Activated T-helper 1 cell treated with anti-CD3 and anti-CD28 coated beads, Interleukin-2, amount 50 U/mL, for 16 hours (primary cell): ENCODE data around the gene TBCD.

Experiments used
- DNase-seq, 2 donors: peaks; one replicate each; pipeline ENCODE4 v3.0.0-alpha.2; 2020; ENCODE audit warnings: low read depth in 1 of 2, low spot score in 1 of 2

The TBCD gene

DNA sequence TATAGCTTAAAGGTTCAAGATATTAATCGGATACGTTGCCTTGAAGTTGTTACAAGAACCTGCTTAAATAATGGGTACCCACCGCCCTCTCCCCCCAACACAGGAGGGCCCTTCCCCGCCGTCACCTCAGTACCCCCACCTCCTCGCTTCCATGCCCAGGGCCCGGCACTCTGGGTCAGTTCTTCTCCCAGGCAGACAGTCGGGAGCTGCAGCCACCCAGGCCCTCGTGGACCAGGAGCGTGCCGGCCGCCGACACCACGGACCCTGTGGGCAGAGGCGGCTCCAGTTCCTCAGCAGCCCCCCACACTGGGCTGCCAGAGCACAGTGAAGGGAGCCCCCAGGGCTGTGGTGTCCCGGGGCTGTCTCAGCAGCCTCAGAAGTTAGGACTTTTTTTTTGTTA, 168.8 kb downstream of the TBCD start:
- DNase-seq = no peak

DNA sequence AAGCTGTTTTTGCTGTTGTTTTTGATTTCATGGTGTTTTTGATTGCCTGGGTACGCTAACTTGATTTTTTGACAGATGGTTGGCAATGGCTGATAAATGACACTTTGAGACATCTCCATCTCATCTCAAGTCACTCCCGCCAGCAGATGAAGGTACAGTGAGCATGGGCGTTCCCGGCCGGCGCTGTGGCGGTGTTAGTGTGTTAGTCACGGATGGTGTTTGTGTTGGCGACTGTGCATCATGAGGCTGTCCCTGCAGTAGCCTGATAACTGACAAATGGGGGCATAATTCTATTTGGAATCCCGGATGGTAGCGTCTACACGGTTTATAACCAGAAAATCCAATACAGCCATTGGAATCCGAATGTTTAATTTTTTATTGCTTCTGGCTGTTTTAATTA, 169.6 kb downstream of the TBCD start:
- no peak for DNase-seq

DNA sequence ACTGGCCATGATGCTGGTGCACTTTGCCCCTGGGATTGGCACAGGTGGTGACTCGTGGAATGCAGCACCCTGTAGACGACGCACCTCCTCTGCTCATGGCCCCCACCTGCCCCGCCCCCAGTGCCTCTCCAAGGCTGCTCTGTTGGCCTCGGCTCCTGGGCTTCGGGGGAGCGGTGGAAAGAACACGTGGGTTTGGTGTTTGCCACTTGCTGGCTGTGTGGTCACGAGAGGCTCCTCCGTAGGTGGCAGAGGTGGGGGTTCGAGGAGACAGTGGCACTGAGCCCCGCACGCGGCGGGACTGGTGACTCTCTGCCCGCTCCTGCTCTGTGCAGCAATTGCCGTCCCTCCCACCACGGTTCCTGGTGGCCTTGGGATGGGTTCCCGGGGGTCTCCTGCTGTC, 170.8 kb downstream of the TBCD start:
- DNase-seq = no peak

DNA sequence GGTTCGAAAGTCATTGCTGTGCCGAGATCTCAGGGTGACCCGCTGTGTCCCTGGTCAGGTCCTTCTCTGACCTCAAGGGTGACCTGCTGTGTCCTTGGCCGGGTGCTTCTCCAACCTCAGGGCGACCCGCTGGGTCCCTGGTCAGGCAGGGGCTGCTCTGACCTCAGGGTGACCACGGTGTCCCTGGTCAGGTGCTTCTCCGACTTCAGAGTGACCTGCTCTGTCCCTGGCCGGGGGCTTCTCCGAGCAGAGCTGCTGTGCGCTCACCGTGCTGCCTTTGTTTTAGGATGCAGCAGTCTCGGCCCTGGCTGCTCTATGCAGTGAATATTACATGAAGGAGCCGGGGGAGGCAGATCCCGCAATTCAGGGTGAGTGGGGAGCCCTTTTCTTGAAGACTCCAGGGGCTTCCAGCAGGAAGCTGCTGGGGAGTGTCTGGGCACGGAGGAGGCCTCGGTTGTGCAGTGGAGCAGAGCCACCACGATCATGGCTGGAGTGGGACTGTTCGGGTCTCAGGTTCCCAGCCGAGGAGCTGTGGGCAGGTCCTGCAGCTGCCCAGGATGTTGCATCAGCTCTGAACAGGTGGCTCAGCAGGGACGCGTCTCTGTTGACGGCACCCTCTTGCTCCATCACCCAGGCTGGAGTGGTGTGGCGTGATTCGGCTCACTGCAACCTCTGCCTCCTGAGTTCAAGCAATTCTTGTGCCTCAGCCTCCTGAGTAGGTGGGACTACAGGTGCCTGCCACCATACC, 171.7 kb downstream of the TBCD start:
- DNase-seq = no peak

DNA sequence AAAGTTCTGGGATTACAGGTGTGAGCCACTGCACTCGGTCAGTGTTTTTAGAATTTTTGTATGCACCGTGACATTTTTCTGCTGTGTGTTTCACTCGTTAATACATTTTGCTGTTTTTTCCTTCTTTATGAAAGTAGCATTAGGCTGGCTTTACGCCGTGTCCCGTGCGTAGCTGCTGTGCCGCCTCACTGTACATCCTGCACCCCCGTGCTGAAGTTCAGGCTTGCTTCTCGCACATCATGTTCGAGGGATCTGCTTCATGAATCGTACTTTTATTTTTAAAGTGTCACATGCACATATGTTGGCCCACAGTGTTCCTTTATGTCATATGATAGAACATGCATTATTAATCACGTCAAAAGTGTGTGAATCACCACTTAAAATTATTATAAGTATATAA, 172.3 kb downstream of the TBCD start:
- no peak for DNase-seq

DNA sequence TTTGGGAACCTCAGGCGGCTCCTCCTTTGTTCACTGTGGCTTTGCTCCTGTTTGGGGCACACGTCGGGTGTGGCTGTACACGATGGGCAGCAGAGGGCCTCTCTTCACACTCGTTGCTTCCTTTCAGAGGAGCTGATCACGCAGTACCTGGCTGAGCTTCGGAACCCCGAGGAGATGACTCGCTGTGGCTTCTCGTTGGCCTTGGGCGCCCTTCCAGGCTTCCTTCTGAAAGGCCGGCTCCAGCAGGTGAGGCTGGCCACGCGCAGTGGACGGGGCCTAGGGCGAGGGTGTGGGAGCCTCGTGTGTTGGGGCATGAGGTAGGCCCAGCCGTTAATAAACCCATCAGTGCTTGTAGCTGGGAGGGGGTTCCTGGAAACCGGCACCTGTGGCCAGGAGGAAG, 172.9 kb downstream of the TBCD start:
- no peak for DNase-seq

DNA sequence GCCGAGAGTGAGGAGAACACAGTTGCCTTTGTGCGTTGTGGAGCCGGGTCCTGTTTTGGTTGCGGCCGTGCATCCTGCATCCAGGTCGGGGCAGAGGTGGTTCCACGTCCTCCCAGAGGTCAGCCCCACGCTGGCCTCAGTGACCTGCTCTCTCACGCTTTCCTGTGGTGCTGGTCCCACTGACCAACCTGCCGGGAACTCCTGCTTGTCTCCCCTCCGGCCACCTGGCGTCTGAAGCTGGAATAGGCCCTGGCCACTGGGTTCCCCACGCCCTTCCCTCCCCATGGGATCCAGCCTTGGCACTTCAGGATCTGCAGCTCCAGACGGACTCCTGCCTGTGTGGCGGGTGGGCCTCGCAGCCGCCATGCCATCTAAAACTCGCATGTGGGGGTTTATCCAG, 173.5 kb downstream of the TBCD start:
- no peak for DNase-seq

DNA sequence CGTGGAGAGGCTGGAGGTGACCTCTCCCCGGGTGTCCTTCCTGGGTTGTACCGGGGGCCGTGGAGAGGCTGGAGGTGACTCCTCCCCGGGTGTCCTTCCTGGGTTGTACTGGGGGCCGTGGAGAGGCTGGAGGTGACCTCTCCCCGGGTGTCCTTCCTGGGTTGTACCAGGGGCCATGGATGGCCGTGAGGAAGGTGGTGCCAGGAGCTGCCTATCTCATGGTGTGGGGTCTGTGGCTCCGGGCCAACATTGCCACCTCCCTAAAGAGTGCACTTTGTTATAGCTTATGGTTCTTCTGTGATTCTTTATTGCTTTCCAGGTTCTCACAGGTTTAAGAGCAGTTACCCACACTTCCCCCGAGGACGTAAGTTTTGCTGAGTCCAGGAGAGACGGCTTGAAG, 174.2 kb downstream of the TBCD start:
- no peak for DNase-seq

DNA sequence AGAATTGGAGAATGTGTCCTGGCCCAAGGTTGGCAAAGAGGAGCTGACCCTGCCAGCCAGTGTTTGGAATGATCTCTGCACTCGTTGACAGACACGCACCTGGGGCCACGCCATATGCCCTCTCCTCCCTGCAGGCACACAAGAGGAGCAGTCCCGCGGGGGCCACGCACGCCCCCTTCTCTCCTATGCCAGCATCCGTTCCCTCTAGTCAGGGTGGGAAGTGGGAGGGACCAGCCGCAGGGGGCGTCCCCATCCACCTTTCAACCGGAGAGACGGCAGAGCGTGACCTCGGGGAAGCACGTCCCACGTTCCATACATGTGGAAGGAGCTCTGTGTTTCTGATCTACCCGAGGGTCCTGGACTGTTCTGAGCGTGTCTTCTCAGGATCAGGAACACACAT, 174.9 kb downstream of the TBCD start:
- no peak for DNase-seq

DNA sequence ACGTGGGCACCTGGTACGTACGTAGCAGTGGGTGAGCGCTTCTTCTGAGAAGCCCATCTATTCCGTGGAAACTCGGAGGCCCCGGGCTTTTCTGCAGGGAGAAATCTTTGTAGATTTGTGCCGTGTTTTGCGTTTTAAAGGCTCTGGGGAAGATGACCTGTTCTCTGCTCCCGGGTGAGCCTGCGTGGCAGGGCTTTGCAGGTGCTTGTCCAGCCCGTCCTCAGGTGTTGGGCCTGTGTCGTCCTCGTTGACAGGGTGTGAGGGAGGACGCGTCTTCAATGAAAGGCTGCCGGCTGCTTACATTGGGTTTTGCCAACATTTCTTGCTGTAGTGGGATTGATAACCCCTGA, 175.4 kb downstream of the TBCD start:
- no peak for DNase-seq

DNA sequence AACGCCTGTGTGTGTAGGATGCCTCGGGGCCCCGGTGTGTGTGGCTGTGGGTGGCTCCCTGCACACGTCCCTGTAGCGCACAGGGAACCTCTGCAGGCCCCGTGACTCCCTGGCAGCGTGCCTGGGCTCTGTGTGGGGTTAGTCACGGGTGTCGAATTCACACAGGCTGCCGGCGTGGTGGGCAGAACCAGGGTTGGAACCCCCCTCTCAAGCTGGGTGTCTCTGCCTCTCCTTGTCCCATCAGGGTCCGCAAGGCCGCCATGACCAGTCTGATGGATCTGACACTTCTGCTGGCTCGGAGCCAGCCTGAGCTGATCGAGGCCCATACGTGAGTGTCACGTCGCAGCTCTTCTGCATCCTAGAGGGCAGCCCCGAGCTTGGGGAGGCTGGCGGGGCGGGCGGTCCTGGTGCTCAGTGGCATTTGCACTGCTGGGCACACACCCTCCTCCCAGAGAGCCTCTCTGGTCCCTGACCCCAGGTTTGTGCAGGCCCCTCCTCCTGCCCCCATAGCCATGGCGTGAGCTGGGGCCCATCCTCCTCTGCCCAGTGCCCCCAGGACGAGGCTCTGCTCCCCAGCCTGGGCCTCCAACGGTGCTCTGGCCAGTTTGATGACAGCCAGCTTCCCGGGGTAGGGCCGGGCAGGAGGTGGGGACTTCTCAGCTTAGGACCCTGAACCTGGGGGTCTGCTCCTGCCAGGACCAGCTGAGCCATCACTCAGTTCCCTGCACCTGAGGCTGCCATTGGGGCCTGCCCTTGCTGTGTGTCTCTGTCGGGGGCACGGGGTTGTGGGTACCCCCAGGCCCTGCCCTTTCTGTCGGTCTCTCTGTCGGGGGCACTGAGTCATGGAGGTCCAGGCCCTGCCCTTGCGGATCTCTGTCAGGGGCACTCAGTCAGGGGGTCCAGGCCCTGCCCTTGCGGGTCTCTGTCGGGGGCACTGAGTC, 176.1 kb downstream of the TBCD start:
- DNase-seq = no peak

DNA sequence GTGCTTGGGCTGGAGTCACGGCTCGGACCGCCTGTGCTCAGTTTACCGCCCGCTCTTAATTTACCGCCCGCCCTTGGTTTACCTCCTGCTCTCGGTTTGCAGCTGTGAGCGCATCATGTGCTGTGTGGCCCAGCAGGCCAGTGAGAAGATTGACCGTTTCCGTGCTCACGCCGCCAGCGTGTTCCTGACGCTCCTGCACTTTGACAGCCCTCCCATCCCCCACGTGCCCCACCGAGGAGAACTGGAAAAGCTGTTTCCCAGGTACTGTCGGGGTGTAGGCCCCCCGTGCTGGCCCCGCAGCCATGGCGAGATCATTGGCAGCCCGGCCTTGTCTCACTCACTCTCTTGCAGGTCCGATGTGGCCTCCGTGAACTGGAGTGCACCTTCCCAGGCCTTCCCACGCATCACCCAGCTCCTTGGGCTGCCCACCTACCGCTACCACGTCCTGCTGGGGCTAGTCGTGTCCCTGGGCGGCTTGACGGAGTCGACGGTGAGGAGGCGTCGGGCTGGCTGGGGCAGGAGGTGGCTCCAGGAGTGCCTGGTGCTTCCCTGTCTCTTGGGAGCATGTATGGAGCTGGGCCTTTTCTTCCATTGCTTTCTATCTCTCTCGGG, 177.3 kb downstream of the TBCD start:
- no peak for DNase-seq

DNA sequence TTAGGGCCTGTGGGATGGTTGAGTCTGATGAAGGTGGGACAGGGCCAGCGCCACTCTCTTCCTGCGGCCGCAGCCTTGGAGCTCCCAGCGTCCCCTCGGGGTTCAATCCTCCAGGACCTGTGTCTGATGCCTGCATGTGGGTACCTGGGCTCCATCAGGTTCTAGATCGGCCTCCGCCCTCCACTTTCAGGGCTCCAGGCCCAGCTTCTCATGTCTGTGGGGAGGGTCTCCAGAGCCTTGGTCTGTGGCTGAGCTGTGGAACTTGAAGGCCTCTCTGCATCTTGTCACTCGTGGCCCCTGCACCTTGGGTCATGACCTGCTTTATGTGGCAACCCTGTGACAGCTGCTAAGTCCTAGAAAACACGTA, 177.8 kb downstream of the TBCD start:
- no peak for DNase-seq

DNA sequence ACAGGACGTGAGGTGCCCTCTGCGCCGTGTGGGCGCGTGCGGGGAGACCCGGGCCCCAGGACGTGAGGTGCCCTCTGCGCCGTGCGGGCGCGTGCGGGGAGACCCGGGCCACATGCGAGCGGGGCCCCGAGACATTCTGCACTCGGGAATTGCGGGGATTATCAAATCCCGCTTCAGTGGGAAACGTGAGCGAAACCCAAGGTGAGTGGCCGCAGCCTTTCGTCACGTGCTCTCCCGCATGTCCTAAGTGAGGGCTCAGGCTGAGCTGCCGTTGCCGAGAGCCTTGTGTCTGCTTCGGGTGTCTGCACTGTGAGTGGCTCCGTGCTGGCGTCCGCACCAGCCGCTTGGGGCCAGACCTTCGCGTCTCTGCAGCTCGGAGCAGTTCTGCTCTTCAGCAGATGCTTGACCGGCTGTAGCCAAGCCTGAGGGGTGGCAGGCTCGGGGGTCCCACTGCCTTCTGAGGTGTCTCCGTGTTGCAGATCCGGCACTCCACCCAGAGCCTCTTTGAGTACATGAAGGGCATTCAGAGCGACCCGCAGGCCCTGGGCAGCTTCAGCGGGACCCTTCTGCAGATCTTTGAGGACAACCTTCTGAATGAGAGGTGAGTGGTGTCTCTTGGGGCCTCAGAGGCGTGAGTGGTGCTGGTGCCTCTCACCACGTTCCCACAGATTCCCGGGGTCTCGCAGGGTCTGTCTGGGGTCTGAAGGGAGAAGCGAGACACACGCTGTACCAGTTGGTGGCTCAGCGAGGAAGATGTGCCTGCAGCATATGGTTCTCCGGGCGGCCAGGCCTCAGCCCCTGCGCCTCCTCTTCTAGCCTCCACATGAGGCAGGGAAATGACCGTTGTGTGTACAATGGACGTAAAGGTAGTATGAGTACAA, 178.4 kb downstream of the TBCD start:
- no peak for DNase-seq

DNA sequence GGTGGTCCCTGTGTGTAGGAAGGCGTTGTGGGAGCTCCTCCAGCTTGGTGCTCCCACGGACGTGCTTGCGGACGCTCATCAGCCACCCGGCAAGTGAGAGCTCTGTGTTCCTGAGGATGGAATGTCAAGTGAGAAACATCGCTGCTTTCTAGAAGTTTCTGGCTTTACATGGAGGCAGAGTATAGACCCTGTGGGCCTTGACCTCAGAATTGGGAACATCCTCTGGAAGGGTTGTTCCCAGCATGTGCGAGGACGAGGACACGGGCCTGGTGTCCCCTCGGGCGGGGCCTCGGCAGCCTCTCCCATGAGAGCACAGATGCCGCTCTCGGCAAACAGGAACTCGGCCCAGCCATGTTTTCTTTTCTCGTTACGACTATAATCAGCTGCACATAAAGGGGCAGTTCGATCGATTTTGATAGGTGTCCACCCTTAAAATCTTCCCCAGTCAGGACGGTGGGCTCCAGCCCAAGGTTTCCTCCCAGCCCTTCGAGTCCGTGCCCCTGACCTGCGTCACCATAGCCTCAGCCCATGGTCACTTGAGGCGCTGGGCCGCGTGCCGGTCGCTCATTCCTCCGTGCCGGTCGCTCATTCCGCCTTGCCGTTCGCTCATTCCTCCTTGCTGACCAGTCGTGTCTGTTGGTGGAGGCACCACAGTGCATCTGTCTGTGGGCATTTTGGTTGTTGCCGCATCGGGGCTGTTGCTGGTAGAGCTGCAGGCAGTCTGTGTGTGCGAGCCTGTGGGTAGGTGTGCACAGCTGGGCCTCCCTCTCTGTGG, 179.2 kb downstream of the TBCD start:
- DNase-seq = no peak

DNA sequence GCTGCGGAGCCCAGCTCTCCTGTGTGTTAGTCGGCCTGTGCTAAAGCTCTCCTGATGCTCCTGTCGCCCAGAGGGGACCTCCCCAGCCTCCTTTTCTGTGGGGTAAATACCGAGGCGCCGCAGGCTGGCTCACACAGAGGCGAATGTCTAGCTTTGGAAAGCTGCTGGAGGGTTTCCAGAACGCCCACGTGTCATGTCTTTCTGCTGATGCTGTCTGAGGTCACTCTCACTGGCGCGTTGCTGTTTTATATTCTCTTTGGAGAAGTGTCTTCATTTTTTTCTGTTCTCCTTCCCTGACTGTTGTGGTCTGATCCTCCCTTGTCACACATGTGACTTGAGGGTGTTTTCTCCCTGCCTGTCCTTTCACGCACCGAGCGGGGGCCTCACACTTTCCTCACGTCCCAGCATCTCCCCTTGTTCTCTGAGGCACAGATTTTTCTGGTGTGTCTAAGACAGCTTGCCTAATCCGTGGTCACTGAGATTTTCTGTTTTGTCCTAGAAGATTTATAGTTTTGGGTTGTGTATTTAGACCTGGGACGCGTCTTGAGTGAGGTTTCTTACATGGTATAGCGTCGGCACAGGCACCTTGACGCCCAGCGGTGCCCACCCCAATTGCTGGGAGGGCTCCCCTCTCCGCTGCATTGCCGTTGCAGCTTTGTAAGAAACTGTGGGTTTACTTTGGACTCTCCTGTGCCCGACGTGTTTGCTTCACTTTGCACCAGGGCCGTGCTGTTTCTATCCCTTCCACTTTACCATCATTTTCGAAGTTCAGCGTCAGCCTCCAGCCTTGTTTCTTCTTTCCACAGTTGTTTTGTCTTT, 180.0 kb downstream of the TBCD start:
- DNase-seq = no peak

DNA sequence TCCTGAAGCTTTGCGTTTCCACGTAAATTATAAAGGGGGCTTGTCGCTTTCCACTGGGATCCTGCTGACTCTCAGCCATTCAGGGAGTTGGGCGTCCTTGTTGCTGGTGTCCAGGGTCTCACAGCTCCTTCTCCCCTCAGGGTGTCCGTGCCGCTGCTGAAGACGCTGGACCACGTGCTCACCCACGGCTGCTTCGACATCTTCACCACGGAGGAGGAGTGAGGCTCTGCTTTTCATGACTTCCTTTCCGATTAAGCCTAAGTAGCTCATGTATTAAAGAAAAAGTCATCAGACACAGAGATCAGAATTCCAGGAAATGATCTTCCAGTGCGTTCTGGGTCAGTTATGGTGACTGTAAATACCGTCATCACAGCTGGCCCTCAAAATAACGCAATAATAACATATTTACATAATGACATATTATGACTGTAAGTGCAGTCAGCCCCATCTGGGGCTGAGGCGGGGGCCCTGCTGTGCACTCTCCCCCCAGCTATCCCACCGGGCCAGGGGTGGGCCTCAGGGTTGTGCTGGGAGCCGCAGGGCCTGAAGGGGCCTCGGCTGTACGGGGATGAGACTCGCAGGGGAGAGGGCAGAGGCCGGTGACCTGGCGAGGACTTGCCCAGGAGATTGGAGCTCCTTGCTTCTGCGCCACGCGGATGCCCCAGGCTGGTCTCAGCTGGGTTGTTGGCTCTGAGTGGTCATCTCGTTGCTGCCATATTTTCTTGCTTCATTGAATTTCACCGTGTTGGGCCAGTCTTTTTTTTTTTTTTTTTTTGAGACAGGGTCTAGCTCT, 180.8 kb downstream of the TBCD start:
- no peak for DNase-seq

DNA sequence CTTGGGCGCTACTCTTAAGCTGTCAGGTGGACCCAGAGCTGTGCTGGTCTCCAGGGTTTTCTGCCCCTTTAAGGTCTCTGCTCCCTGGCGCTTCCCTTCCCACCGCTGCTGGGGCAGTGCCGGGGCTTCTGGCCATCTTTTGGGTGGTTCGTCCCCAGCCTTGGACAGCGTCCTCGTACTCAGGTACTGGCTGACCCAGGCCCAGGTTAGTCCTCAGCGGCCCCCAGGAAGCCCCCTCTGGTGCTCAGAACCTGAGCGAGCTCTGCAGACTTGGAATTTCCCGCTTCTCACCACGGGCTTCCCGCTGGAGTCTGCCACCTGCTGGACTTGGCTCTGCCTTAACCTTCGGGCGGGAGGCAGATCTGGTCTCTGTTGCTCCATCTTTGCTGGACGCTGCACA, 182.0 kb downstream of the TBCD start:
- no peak for DNase-seq
